Measurements from ENCODE around the gene RPS6KC1.

Gene RPS6KC1

DNA sequence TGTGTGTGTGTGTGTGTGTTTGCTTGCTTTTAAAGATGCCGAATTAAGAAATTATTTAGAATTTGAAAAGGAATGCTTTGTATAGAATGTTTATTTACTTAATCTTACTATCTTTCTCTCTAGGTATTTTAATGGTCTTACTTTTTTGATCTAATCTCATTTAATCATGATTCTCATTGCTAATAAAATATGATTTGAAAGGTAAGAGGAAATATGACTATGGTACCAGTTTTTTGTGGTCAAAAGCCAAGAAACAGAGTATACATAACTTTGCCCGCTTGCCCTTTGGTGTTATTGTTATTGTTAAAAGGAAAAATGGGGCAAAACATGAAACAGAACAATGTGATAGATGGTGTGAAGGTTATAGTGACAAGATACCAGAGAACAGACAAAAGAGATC is 74.6 kb downstream of the RPS6KC1 start:
- TF ChIP-seq, protein P1, sequence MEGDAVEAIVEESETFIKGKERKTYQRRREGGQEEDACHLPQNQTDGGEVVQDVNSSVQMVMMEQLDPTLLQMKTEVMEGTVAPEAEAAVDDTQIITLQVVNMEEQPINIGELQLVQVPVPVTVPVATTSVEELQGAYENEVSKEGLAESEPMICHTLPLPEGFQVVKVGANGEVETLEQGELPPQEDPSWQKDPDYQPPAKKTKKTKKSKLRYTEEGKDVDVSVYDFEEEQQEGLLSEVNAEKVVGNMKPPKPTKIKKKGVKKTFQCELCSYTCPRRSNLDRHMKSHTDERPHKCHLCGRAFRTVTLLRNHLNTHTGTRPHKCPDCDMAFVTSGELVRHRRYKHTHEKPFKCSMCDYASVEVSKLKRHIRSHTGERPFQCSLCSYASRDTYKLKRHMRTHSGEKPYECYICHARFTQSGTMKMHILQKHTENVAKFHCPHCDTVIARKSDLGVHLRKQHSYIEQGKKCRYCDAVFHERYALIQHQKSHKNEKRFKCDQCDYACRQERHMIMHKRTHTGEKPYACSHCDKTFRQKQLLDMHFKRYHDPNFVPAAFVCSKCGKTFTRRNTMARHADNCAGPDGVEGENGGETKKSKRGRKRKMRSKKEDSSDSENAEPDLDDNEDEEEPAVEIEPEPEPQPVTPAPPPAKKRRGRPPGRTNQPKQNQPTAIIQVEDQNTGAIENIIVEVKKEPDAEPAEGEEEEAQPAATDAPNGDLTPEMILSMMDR (conservative IDR thresholded peaks at IDR 0.05; ENCODE audit: low read length) = no peak
- no peak for TF ChIP-seq EZH2phosphoT487 (IDR thresholded peaks at IDR 0.05; ENCODE audit: borderline replicate concordance)
- H3K9me2 ChIP-seq (replicated peaks; ENCODE audit: low read depth, low read length) = no peaks in the 10 kb centered on the region
- H3K9ac ChIP-seq (ENCODE audit: low read depth, low read length, poor library complexity, severe bottlenecking) = no peak overlapping the region
- H3F3A ChIP-seq (ENCODE audit: low read depth) = no peaks in the 10 kb centered on the region
- H4K20me1 ChIP-seq (ENCODE audit: insufficient read depth, low read length, poor library complexity, severe bottlenecking) = no peaks in the 10 kb centered on the region
- H3K27me3 ChIP-seq (ENCODE audit: insufficient read depth, low read length, poor library complexity, severe bottlenecking) = no peaks in the 10 kb centered on the region
- H3K4me1 ChIP-seq (ENCODE audit: insufficient read depth, low read length, poor library complexity, severe bottlenecking) = no peaks in the 10 kb centered on the region
- H3K4me3 ChIP-seq (ENCODE audit: low read length, poor library complexity, severe bottlenecking) = no peak overlapping the region
- no peak overlapping the region for H3K4me2 ChIP-seq (ENCODE audit: low read depth, low read length, poor library complexity, severe bottlenecking)
- H3K9me3 ChIP-seq (ENCODE audit: insufficient read depth, low read depth, low read length) = no peaks in the 10 kb centered on the region
- H3K36me3 ChIP-seq (ENCODE audit: insufficient read depth, low read length) = no peaks in the 10 kb centered on the region
- no peaks in the 10 kb centered on the region for H3K79me2 ChIP-seq (ENCODE audit: insufficient read depth, low read length)
- H2AFZ ChIP-seq (ENCODE audit: low read length) = no peak overlapping the region

DNA sequence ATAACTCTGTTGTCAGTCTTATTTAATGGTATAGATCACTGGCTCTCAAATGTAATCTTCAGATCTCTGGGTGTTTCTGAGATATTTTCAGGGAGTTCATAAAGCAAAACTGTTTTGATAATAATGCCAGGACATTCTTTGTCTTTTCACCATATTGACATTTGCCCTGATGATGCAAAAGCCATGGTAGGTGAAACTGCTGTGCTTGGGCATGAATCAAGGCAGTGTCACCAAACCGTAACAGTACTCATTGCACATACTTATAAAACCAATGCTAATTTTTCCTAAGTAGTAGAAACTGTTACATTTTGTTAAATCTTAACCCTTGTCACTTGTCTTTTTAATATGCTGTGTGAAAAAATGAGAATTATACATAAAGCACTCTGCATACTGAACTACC is 76.0 kb downstream of the RPS6KC1 start:
- Histone ChIP-seq H3K36me3 (ENCODE audit: insufficient read depth, low read length) (no peaks in the 10 kb centered on the region), H3K4me1 (ENCODE audit: insufficient read depth, low read length, poor library complexity, severe bottlenecking) (no peaks in the 10 kb centered on the region), H2AFZ (ENCODE audit: low read length) (no peak overlapping the region), H3F3A (ENCODE audit: low read depth) (no peaks in the 10 kb centered on the region), H3K79me2 (ENCODE audit: insufficient read depth, low read length) (no peaks in the 10 kb centered on the region), H3K27me3 (ENCODE audit: insufficient read depth, low read length, poor library complexity, severe bottlenecking) (no peaks in the 10 kb centered on the region), H3K9me2 (replicated peaks; ENCODE audit: low read depth, low read length) (no peaks in the 10 kb centered on the region), H3K4me2 (ENCODE audit: low read depth, low read length, poor library complexity, severe bottlenecking) (no peak overlapping the region), H3K4me3 (ENCODE audit: low read length, poor library complexity, severe bottlenecking) (no peak overlapping the region), H3K9ac (ENCODE audit: low read depth, low read length, poor library complexity, severe bottlenecking) (no peak overlapping the region), H4K20me1 (ENCODE audit: insufficient read depth, low read length, poor library complexity, severe bottlenecking) (no peaks in the 10 kb centered on the region), H3K9me3 (ENCODE audit: insufficient read depth, low read depth, low read length) (no peaks in the 10 kb centered on the region)
- no peak for TF ChIP-seq EZH2phosphoT487 (IDR thresholded peaks at IDR 0.05; ENCODE audit: borderline replicate concordance)
- TF ChIP-seq, protein P1 (conservative IDR thresholded peaks at IDR 0.05; ENCODE audit: low read length) = no peak

DNA sequence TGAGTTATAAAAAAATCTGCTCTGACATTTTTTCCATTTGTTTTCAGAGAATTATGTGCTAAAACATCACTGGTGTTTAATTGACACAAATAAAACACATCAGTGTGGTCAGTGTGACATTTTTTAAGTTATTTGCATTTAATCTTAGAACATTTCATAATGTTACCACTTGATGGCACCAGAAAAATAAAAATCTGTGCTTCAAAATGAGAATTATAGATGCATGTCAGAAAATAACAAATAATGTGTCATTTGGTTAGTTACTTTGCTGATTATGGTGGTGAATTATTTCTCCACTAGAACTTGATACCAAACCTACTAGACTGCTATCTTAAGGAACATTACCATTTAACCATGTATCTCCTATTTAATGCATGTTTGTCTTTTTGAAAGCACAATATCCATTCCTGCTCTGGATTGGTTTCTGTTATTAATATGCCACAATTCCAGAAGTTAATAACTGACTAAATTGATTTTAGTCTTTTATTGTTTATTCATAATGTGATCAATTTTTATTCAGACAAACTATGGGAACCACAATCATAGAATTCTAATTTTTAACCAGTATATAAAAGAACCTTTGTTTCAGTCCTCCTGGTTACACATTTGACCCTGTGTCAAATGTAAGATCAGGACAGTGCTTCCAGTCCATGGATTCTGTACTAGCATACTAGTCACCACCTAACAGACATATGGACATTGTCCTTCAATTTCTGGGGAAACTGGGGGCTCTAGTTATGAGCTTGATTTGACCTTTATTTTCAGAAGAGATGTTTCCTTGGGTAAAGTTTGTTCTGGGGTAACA is 81.0 kb downstream of the RPS6KC1 start:
- Histone ChIP-seq H3K79me2 (ENCODE audit: insufficient read depth, low read length) (no peaks in the 10 kb centered on the region), H3K36me3 (ENCODE audit: insufficient read depth, low read length) (no peaks in the 10 kb centered on the region), H3K9me2 (replicated peaks; ENCODE audit: low read depth, low read length) (no peaks in the 10 kb centered on the region), H3K4me2 (ENCODE audit: low read depth, low read length, poor library complexity, severe bottlenecking) (no peak overlapping the region), H3K27me3 (ENCODE audit: insufficient read depth, low read length, poor library complexity, severe bottlenecking) (no peaks in the 10 kb centered on the region), H3K9me3 (ENCODE audit: insufficient read depth, low read depth, low read length) (no peaks in the 10 kb centered on the region), H4K20me1 (ENCODE audit: insufficient read depth, low read length, poor library complexity, severe bottlenecking) (no peaks in the 10 kb centered on the region), H3K9ac (ENCODE audit: low read depth, low read length, poor library complexity, severe bottlenecking) (no peak overlapping the region), H3K4me1 (ENCODE audit: insufficient read depth, low read length, poor library complexity, severe bottlenecking) (no peaks in the 10 kb centered on the region), H3K4me3 (ENCODE audit: low read length, poor library complexity, severe bottlenecking) (no peak overlapping the region), H2AFZ (ENCODE audit: low read length) (no peak overlapping the region), H3F3A (ENCODE audit: low read depth) (no peaks in the 10 kb centered on the region)
- TF ChIP-seq, protein P1 (conservative IDR thresholded peaks at IDR 0.05; ENCODE audit: low read length) = peak; percentile 42
- no peak for TF ChIP-seq EZH2phosphoT487 (IDR thresholded peaks at IDR 0.05; ENCODE audit: borderline replicate concordance)

Measured in Loucy (cell line).